Breast epithelium (tissue), 3 donors: ENCODE results near the gene CLSTN3.

ENCODE experiments used
- CTCF ChIP-seq, 3 donors: fragments of 450-650 bp; IDR thresholded peaks; one replicate each; pipeline ENCODE4 v1.5.1; 2016 to 2017; ENCODE audit warnings: antibody characterized with exemption in 3 of 3, mild to moderate bottlenecking in 3 of 3, moderate library complexity in 3 of 3
- POLR2A ChIP-seq: fragments of 450-650 bp; IDR thresholded peaks from one replicate; pipeline ENCODE4 v1.6.1; 2016; ENCODE audit warnings: antibody characterized with exemption, mild to moderate bottlenecking, moderate library complexity

- TF ChIP-seq CTCF (IDR thresholded peaks at IDR 0.05) (no peak), POLR2A (no peak)
Measured at GRCh38 chr12:7117670-7118069, 12.5 kb upstream of the CLSTN3 start.
